KG1 (cell line): ENCODE results near the gene ZBTB38.

Experiments
- DNase-seq: peaks from one replicate; lab custom pipeline; 2025; lab: John Stamatoyannopoulos, UW

The ZBTB38 gene

GRCh38 chr3:141368062-141368924, at the start of gene ZBTB38:
Gene ZBTB38, plus strand, starts transcription at chr3:141368504. Its CDS starts 73,885 bp downstream, at chr3:141442389.
- DNase-seq: no peak

GRCh38 chr3:141320399-141321108, 47.8 kb upstream of the ZBTB38 start:
- DNase-seq: no peak

- DNase-seq: no peak
Observed at GRCh38 chr3:141321109-141321497, 47.2 kb upstream of the ZBTB38 start.

DNA sequence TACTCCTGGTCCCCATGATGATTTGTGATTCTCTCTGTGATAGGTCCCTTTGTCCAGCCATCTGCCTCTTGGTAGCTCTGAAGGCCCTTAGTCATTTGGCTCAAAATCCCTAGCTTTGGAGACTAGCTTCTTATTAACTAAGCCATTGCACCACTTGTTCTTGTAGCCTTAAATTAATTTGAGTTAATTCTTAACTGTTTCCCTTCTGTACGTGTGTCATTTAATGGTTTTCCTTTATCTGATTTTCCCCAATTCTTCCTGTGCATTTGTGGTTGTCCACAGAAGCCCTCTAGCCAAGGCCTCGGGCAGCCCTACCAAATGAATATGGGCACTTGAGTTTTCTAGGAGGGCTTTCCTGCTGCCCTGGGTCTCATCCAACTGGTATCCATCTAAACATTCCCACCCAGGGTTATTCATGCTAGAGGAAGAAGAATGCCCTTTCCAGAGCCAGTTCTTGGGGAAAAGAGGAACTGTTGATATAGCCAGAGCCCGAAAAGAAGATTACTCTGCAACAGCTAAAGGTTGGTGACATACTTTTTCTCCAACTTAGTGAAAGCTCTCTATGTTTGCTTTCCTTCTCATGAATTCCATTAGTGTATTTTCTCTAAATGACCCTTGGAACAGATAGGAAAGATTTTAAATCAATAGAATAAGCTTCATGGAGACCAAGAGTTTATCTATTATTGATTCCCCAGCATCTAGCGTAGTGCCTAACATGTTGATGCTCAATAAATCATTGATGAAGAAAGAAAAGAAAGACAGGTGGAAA, 44.2 kb upstream of the ZBTB38 start:
- DNase-seq: no peak

DNA sequence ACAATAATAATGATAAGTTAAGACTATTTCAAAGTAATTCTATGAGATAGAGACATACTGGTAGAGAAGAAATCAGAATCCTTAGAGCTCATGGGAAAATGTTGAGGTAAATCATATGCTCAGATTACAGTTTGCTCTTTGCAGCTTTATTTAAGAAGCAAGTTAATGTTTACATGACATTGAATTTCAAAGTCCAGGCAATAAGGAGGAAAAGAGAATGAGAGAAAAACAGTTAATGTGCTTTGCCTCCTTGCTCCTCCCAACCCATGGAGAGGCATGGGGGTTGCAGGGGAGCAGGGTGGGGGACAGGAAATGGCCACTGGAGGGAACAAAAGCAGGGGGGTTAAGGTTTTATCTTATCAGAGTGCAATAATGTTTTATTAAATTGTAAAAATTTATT, 42.2 kb upstream of the ZBTB38 start:
- no peak for DNase-seq

GRCh38 chr3:141326626-141327025, 41.7 kb upstream of the ZBTB38 start:
- no peak for DNase-seq

DNA sequence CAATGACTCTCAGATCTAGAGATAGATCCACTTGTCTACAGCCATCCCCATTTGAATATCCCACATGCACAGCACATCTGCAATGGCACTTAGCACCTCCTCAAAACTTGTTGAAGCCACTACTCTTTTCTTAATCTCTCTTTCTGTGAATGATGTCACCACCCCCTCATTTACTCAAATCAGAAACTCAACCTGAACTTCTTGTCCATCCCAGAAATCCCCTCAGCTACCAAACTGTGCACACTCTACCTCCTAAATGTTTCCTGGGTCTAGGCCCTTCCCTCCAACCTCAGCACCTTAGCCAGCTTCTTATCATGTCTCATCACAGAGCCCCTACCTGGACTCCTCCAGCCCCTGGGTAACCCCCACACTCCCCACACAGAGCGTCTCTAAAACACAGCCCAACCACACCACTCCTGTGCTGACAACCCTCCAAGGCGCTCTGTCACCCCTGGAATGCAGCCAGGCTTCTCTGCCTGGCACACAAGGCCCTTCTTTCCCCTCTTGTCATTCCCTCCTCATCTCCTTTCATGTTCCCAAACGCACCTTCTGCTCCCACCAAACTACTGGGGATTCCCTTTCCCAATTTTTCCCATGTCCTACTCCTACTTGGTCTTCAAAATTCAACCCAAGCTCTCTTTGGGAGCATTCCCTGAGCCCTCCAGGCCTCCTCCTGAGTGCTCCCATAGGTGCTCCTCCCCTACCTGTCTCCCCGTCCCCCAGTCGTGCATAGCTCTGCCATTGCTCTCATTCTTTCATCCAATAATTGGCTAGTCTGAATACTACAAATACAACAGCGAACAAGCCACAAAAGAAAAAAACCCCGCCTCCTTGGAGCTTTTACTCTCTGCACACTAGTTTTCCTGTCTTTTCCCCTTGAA, 39.8 kb upstream of the ZBTB38 start:
- DNase-seq: no peak

GRCh38 chr3:141330235-141330634, 38.1 kb upstream of the ZBTB38 start:
- no peak for DNase-seq

- no peak for DNase-seq
Observed at GRCh38 chr3:141330718-141331376, 37.5 kb upstream of the ZBTB38 start.

DNA sequence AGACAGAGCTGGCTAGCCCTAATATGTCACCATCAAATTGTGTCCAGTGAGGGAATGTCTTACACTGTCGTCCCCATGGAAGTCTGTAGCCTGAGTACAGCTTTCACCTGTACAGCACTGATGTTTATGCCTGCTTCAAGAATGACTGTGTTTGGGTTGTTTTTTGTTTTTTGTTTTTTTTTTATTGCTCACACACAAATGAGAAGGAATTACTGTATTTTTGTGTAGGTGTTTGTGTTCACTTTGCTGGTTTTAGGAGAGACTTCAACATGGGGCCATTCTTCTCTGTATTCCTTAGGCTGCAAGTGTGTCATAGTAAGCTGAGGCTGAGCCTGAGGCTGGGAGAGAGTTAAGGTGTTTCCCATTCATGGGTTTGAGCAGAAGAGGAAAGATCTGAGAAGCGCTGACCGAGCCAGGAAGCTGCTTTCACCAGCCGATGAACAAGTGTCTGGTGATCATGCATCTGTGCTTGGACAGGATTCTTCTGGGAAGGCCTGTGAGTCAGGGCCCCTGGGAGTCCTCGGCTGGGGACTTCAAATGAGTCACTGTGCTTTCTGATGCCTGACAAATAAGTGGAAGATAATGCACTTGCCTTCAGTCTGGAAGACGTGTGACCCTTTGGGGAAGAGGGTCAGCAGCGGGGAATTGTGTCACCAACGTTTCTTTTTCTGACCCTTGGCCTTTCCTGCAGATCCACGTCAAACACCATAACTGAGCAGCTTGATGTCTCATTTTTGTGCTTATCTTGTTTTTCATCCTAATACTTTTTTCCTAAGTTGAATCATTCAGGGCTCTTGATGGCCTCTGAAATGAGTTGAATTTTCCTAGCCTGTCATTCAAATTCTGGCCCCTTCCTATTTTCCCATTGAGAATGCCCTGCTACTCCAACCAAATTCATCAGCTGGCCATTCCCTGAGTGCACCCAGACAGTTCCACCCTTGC, 36.7 kb upstream of the ZBTB38 start:
- DNase-seq: no peak

GRCh38 chr3:141332416-141332815, 35.9 kb upstream of the ZBTB38 start:
- DNase-seq: no peak

DNA sequence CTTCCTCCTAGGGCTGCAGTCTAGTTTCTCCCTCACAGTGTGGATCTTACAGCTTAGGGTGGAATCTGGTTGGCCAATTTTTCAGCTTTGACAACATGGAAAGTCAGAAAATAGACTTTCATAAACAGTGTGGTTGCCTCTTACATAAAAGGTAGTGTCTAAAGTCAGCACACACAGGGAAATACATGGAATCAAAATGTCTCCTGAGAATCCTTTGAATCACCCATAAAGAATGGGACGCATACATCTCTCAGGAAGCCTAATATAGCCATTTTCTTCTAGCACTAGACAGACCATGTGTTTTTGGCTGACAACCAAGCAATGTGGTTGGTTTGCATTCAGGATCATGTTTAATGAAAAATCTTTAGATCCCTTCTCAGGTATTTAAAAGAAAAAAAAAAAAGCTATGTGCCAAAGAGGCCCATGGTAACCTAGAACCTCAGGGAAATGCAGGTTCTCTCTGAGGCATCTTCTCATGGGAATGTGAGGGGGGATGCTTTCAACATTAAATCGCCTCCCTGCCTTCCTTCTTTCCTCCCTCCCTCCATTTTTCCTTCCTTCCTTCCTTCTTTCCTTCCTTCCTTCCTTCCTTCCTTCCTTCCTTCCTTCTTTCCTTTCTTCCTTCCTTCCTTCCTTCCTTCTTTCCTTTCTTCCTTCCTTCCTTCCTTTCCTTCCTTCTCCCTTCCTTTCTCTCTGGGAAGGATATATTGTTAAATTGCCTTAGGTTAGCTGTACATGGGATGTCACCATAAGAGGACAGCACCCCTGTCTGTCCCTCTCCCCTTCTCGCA, 34.3 kb upstream of the ZBTB38 start:
- no peak for DNase-seq

DNA sequence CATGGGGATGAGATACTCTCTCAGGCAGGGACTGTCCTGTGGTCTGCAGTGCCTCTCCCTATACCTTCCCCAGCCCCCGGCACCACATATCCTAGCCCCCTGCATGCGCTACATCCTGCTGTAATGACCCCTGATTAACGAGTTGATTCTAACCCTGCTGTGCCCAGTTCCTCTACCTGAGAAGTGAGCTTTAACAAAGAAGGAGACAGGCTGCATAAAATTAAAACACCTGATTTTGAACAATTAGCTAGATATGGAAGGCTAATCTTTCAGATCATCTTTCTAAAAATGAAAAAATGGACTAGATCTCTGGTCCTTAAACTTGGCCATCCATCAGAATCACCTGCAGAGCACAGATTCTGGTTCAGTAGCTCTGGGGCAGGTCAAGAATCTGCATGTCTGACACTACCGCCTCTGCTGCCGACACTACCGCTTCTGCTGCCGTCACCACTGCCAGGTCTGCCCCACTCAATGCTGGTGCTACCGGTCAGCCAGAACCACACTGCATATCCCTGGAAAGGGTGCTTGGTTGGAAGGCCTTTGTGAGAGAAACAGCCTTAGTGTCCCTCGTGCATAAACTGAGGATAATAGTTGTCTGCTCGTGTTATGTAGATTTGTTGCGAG, 33.6 kb upstream of the ZBTB38 start:
- DNase-seq: no peak

DNA sequence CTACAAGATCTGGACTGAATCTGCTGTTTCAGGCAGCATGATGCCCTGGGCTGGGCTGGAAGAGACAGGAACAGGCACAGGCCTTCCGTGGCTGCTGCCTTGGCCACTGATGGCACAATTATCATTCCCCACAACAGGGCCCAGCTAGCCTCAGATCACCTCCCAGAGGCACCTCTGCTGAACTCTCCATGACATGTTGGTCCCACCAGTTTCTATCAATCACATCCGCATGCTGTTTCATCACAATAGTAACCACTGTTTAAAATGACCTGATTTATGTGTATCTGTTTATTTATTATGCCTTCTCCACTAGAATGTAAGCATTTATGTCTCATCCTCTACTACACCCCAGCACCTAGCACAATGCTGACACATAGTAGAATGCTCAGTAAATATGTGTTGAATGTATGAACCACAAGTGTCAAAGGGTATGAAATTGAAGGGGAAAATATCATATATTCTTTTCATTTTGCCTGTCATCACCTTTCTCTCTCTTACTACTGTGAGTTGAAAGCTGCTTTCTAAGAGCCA, 32.7 kb upstream of the ZBTB38 start:
- no peak for DNase-seq

- no peak for DNase-seq
Observed at GRCh38 chr3:141336672-141337522, 31.4 kb upstream of the ZBTB38 start.

- DNase-seq: no peak
Observed at GRCh38 chr3:141337523-141337854, 30.8 kb upstream of the ZBTB38 start.

DNA sequence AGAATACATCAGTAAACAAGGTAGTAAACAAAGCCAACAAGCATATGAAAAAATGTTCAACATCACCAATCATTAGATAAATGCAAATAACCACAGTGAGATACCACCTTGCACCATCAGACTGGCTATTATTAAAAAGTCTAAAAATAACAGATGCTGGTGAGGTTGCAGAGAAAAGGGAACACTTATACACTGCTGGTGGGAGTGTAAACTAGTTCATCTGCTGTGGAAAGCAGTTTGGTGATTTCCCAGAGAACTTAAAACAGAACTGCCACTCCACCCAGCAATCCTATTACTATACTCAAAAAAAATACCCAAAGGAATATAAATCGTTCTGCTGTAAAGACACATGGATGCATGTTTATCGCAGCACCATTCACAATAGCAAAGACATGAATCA, 30.3 kb upstream of the ZBTB38 start:
- no peak for DNase-seq

GRCh38 chr3:141338881-141339280, 29.4 kb upstream of the ZBTB38 start:
- DNase-seq: no peak
